IPS-15b (cell line): ENCODE data around the gene UBAP1.
"Not testable (repeated sequence)": the region's sequence is repeated elsewhere in the genome, so short reads cannot be mapped to it uniquely, and the experiment has no call there.

Experiments used
- H3K27me3 ChIP-seq: one replicate; pipeline ENCODE4 v1.6.1; 2013; ENCODE audit warnings: low read length; ENCODE audit not compliant: control insufficient read depth, insufficient read depth
- H3K36me3 ChIP-seq: one replicate; pipeline ENCODE4 v1.6.1; 2013; ENCODE audit warnings: low read length; ENCODE audit not compliant: control insufficient read depth, insufficient read depth
- H3K4me1 ChIP-seq: one replicate; pipeline ENCODE4 v1.6.1; 2013; ENCODE audit warnings: mild to moderate bottlenecking, low read length; ENCODE audit not compliant: control insufficient read depth, insufficient read depth
- H3K4me3 ChIP-seq: one replicate; pipeline ENCODE4 v1.5.1; 2013; ENCODE audit warnings: low read depth, low read length
- H3K9ac ChIP-seq: one replicate; pipeline ENCODE4 v1.6.1; 2013; ENCODE audit warnings: low read depth, mild to moderate bottlenecking, low read length
- H3K9me3 ChIP-seq: one replicate; pipeline ENCODE4 v1.6.1; 2013; ENCODE audit warnings: mild to moderate bottlenecking, low read length; ENCODE audit not compliant: control insufficient read depth, insufficient read depth

The UBAP1 gene

GRCh38 chr9:34254966-34255825 lies 76.4 kb downstream of the UBAP1 start:
- H3K36me3 ChIP-seq: peaks cover 35% of the 10 kb centered on the region
- no peak overlapping the region for H3K9ac ChIP-seq
- H3K4me3 ChIP-seq: no peak overlapping the region
- H3K9me3 ChIP-seq: no peaks in the 10 kb centered on the region
- H3K27me3 ChIP-seq: no peaks in the 10 kb centered on the region
- no peaks in the 10 kb centered on the region for H3K4me1 ChIP-seq

GRCh38 chr9:34256104-34256503 lies 77.3 kb downstream of the UBAP1 start:
- Histone ChIP-seq H3K4me1 (no peaks in the 10 kb centered on the region), H3K27me3 (no peaks in the 10 kb centered on the region), H3K4me3 (no peak overlapping the region), H3K9ac (no peak overlapping the region), H3K36me3 (peaks cover 32% of the 10 kb centered on the region), H3K9me3 (no peaks in the 10 kb centered on the region)

GRCh38 chr9:34256987-34257585 lies 78.2 kb downstream of the UBAP1 start:
- H3K4me3 ChIP-seq: no peak overlapping the region

GRCh38 chr9:34259315-34259714 lies 80.5 kb downstream of the UBAP1 start:
- H3K9ac ChIP-seq: no peak overlapping the region
- H3K4me1 ChIP-seq: no peaks in the 10 kb centered on the region

More at GRCh38 chr9:34256987-34257585, 78.2 kb downstream of the UBAP1 start:
- H3K9me3 ChIP-seq: no peaks in the 10 kb centered on the region
- H3K27me3 ChIP-seq: no peaks in the 10 kb centered on the region
- peaks cover 24% of the 10 kb centered on the region for H3K36me3 ChIP-seq
- H3K9ac ChIP-seq: no peak overlapping the region
- H3K4me1 ChIP-seq: no peaks in the 10 kb centered on the region

GRCh38 chr9:34262971-34263370 lies 84.1 kb downstream of the UBAP1 start:
- peaks cover 4% of the 10 kb centered on the region for H3K36me3 ChIP-seq
- no peaks in the 10 kb centered on the region for H3K27me3 ChIP-seq
- H3K9ac ChIP-seq: no peak overlapping the region
- no peak overlapping the region for H3K4me3 ChIP-seq
- H3K9me3 ChIP-seq: no peaks in the 10 kb centered on the region
- no peaks in the 10 kb centered on the region for H3K4me1 ChIP-seq

More at GRCh38 chr9:34259315-34259714, 80.5 kb downstream of the UBAP1 start:
- H3K4me3 ChIP-seq: no peak overlapping the region
- no peaks in the 10 kb centered on the region for H3K27me3 ChIP-seq
- H3K36me3 ChIP-seq: peaks cover 22% of the 10 kb centered on the region
- H3K9me3 ChIP-seq: no peaks in the 10 kb centered on the region

GRCh38 chr9:34267660-34268059 lies 88.8 kb downstream of the UBAP1 start:
- Histone ChIP-seq H3K9me3 (no peaks in the 10 kb centered on the region), H3K4me3 (no peak overlapping the region), H3K36me3 (no peaks in the 10 kb centered on the region), H3K4me1 (no peaks in the 10 kb centered on the region), H3K9ac (no peak overlapping the region), H3K27me3 (no peaks in the 10 kb centered on the region)

- no peaks in the 10 kb centered on the region for H3K36me3 ChIP-seq
- no peak overlapping the region for H3K4me3 ChIP-seq
- H3K4me1 ChIP-seq: no peaks in the 10 kb centered on the region
- no peak overlapping the region for H3K9ac ChIP-seq
- no peaks in the 10 kb centered on the region for H3K27me3 ChIP-seq
- H3K9me3 ChIP-seq: no peaks in the 10 kb centered on the region
Observed at GRCh38 chr9:34271265-34272006, 92.6 kb downstream of the UBAP1 start.

GRCh38 chr9:34272101-34272541 lies 93.3 kb downstream of the UBAP1 start:
- Histone ChIP-seq H3K4me1 (no peaks in the 10 kb centered on the region), H3K9me3 (no peaks in the 10 kb centered on the region), H3K9ac (no peak overlapping the region), H3K27me3 (no peaks in the 10 kb centered on the region), H3K36me3 (no peaks in the 10 kb centered on the region), H3K4me3 (no peak overlapping the region)

- not testable (repeated sequence) for H3K36me3 ChIP-seq, H3K9ac ChIP-seq, H3K9me3 ChIP-seq, H3K4me3 ChIP-seq, H3K27me3 ChIP-seq, H3K4me1 ChIP-seq
Observed at GRCh38 chr9:34273588-34273987, 94.7 kb downstream of the UBAP1 start.

- H3K4me1 ChIP-seq: no peaks in the 10 kb centered on the region
- no peak overlapping the region for H3K4me3 ChIP-seq
- H3K9me3 ChIP-seq: no peaks in the 10 kb centered on the region
- no peaks in the 10 kb centered on the region for H3K36me3 ChIP-seq
- H3K27me3 ChIP-seq: no peaks in the 10 kb centered on the region
- no peak overlapping the region for H3K9ac ChIP-seq
Observed at GRCh38 chr9:34275811-34276210, 97.0 kb downstream of the UBAP1 start.

GRCh38 chr9:34276772-34277171 lies 97.9 kb downstream of the UBAP1 start:
- Histone ChIP-seq H3K9ac (no peak overlapping the region), H3K4me1 (no peaks in the 10 kb centered on the region), H3K27me3 (no peaks in the 10 kb centered on the region), H3K36me3 (no peaks in the 10 kb centered on the region), H3K9me3 (no peaks in the 10 kb centered on the region), H3K4me3 (no peak overlapping the region)
